Stimulated activated CD8-positive, alpha-beta memory T cell treated with anti-CD3 and anti-CD28 coated beads, Interleukin-15, amount 100 ng/mL, for 4 hours (primary cell): Measurements from ENCODE around the gene NBPF3.
"Not testable (repeated sequence)": the region's sequence is repeated elsewhere in the genome, so short reads cannot be mapped to it uniquely, and the experiment has no call there.

Experiments used
- DNase-seq, 2 donors: peaks; one replicate each; pipeline ENCODE4 v3.0.0-alpha.2; 2020; ENCODE audit warnings: low read depth in 2 of 2

The NBPF3 gene

GRCh38 chr1:21438646-21439312, 1.2 kb upstream of the NBPF3 start:
- DNase-seq = not testable (repeated sequence)

- no peak for DNase-seq
Observed at GRCh38 chr1:21439345-21439720, 604 bp upstream of the NBPF3 start.

- DNase-seq = not testable (repeated sequence)
Observed at GRCh38 chr1:21440630-21441125, 741 bp downstream of the NBPF3 start.

- not testable (repeated sequence) for DNase-seq
Observed at GRCh38 chr1:21446647-21447046, 6.7 kb downstream of the NBPF3 start.

DNA sequence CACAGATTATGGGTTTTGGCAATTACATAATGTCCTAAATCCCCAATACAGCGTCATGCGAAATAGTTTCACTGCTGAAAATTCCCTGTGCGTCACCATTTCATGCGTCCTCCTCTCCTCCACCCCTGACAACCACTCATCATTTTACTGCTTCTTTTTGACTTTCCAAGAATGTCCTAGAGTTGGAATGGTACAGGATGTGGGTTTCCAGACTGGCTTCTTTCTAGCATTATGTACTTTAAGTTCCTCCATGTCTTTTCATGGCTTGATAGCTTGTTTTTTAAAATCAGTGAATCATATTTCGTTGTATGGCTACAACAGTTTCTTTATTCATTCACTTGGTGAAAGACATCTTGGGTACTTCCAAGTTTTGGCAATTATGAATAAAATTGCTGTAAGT, 7.4 kb downstream of the NBPF3 start:
- no peak for DNase-seq

DNA sequence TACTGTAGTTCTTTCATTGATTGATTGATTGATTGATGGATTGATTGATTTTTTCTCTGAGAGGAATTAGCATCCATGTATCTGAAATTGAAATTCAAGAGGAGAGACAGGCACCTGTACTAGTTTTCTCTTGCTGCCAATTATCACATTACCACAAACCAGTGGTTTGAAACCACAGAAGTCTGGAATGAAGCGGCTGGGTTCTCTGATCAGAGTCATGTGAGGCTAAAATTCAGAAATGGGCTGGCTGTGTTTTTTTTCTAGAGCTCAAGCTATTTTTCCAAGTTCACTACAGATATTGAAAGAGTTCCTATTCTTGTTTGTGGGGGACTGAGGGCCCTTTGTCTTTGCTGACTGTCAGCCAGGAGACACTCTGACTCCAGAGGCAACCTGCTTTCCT, 10.0 kb downstream of the NBPF3 start:
- DNase-seq = no peak

GRCh38 chr1:21451212-21451611, 11.3 kb downstream of the NBPF3 start:
- DNase-seq = no peak

DNA sequence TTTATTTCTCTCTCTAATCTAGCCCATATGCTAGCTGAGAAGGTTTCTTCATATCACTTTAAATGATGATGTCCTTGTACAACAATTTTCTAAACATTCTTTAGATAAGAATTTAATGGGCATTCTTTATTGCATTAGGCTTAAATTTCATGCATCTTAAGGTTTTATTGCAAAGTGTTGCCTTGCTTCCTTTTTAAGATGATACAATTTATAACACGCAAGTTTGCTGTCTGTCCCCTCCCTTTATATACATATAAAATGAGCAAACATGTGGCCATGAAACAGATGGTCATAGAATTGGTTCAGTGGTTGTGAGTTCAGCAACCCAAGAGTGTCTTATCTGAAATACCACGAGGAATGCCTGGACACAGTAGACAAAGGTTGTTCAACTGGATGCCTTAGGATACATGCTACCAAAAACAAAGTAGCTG, 12.1 kb downstream of the NBPF3 start:
- no peak for DNase-seq

DNA sequence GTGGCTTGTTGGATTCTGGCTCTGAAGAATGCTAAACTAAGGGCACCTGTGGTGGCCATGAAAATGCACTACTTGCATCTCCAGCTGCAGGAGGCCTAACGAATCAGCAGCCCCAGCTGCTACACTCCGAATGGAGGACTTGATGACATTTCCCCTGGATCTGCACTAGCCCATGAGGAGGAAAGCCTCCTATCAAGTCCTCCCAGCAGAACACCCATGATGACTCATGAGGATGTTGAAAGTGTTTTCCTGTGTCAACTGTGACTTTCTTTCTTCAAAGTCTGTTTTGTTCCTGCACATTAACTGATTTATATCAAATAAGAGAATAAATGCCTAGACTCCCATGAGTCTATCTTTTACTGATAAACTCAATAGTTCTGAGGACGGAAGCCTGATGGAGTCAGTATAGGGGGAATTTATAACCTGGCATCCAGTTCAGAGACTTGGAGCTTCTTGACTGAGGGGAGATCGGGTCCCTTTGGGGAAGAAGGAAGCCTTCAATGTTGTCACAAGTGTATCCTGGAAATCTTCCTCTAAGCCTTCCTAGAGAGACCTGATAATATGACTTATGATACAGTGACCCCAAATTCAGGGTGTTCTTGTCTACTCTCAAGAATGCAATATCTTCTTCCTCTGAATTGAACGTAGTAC, 14.2 kb downstream of the NBPF3 start:
- not testable (repeated sequence) for DNase-seq

DNA sequence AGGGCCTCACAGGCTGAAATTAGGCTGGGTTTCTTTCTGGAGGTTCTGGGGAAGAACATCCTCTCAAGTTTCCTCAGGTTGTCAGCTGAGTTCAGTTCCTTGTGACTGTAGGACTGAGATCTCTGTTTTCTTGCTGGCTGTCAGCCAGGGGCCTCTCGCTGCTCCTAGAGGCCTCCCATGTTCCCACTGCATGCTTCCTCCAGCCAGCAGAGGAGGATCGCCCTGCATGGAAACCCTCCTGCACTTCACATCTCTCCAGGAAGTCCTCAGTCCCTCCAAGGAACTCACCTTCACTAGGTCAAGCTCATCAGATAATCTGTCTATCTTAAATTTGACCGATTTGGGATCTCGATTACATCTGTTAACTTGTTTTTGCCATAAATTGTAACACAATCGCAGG, 15.0 kb downstream of the NBPF3 start:
- not testable (repeated sequence) for DNase-seq

GRCh38 chr1:21457654-21458053, 17.7 kb downstream of the NBPF3 start:
- no peak for DNase-seq

DNA sequence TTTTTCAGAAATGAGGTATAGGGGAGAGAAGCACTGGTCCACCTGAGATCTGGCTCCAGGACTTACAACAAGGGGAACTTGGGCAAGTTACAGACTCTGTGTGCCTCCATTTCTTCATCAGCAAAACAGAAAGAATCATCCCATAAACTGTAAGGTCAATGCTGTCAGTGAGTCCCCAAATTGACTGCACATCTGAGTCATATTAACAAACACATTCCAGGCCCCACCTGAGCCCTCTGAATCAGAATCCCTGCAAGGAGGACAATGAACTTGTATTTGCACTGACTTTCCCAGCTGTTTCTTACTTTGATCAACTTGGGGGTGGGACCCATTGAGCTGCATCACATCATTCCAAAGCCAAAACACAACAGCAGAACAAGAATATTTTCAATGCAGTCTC, 25.2 kb downstream of the NBPF3 start:
- DNase-seq = not testable (repeated sequence)

DNA sequence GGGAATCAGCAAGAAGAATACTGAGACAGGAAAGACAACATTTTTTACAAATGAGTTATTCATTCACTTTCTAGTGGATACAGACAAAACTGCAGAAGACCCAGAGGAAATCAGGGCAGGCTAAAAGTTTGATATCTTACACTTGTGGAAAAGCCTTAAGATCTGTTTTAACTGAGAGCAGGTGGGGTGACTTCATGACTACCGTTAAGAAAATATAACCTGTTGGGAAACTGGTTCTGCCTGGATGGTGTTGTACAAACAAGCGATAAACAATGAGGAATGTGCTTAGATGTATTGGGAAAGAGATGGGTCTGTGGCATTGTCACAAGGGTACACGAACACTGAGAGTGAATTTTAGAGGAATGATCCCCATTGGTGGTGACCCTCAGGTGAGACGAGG, 28.0 kb downstream of the NBPF3 start:
- DNase-seq = not testable (repeated sequence)

- no peak for DNase-seq
Observed at GRCh38 chr1:21468599-21468998, 28.7 kb downstream of the NBPF3 start.

GRCh38 chr1:21469581-21469980, 29.6 kb downstream of the NBPF3 start:
- DNase-seq = no peak

DNA sequence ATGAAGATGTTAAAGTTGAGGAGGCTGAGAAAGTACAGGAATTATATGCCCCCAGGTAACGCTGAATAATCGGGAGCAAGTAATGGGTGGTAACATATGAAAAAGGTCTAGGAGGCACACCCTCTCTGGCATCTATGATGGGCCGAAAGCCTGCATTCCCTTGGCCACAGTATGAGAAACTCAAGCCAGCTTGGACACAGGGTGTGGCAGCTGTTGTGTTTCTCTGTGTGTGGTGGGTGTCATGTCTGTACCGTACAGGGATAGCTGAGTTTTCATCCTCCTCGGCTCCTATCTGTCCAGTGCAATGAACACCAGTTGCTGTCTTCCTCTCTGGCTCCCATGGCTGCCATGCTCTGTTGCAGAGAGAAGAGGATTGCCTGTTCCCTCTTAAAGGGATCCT, 32.9 kb downstream of the NBPF3 start:
- DNase-seq = no peak

DNA sequence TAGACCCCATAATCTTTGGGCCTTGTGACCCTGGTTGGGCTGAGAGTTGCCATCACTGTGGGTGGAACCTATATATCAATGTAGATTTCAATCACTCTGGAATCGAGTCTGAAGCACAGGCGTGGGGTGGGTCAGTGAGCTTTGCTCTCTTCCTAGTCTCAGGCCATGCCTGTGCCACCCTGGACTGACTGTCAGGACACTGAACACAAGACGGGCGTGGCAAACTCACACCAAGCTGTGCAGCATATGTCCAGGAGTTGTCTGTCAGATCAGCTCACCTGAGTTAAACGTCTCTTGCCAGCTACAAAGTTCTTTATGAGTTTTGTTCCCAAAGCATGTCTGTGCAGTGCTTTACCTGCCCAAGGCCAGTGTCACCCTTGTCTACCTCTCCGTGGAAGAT, 38.4 kb downstream of the NBPF3 start:
- no peak for DNase-seq

- not testable (repeated sequence) for DNase-seq
Observed at GRCh38 chr1:21483881-21484280, 43.9 kb downstream of the NBPF3 start.

DNA sequence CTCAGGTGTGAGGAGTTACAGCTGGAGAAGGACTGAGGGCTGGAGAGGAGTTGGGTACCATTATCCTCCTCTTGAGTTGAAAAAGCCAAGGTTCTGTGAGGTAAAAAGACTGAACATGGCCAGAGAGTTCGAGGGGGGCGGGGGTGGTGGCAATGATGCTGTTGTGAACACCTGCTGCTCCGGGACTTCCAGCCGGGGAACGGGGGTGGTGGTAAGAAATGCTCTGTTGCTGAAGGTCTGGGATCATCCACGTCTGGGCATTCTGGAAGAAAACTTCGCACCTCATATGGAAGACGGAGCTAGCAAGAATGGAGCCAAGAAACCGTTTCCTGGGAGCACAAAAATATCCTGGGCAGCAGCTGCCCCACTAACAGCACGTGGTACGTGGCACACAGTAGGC, 49.2 kb downstream of the NBPF3 start:
- no peak for DNase-seq

- DNase-seq = no peak
Observed at GRCh38 chr1:21490774-21491487, 51.0 kb downstream of the NBPF3 start.

- no peak for DNase-seq
Observed at GRCh38 chr1:21491488-21492355, 51.8 kb downstream of the NBPF3 start.

DNA sequence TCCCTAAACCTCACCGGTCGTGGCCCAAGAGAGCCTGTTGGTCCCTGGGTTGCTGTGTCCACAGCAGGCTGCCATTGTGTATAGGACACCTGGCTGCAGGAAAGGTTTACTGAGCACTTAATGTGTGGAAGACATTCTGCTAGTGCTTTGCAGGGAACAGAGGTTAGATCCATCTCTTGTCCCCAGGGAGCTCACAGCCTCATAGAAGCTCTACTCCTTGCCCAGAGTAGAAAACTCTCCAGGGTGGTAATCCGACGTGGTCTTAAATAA, 52.4 kb downstream of the NBPF3 start:
- no peak for DNase-seq
